Activated CD8-positive, alpha-beta memory T cell treated with anti-CD3 and anti-CD28 coated beads, Interleukin-2, amount 50 U/mL, for 24 hours (primary cell): Measurements from ENCODE around the gene CHIA.

Experiments used
- DNase-seq: peaks from one replicate; pipeline ENCODE4 v3.0.0-alpha.2; 2020; ENCODE audit errors: extremely low read depth

CHIA gene

DNA sequence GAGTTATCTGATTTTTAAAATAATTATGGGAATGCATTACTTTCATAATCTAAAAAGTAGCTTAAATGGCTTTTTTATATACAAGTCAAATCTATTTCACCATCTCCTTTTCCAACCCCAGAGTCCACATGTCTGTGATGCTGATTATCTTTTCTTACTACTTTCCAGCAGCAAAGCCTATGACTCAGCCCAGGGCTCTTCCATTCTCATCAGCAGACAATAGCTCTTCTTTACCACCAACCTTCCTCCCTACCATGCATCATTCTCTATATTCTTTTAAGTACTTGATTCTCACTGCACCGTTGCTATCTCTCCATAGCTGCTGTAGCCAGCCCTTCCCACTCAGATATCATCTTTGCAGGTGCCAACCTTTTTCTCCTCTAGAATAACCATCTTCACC lies 75.6 kb downstream of the CHIA start:
- DNase-seq: no peak

DNA sequence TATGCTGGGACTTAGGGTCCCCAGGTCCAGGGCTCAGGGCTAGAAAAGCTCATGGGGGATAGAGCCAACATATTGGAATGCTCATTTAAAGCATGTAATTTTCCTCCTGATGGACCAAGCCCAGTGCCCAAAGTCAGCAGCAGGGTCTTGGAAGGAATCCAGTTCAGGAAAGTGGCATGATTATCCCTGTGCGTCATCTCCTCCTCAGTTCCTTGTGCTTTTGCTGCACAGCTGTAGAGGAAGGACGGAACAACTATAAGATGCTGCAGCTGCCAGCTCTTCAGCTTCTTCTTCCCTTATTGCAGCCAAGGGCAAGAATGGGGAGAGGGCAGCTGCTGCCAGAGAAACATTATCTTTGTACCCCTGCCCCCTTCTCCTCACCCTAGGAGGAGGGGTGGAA lies 78.5 kb downstream of the CHIA start:
- no peak for DNase-seq

DNA sequence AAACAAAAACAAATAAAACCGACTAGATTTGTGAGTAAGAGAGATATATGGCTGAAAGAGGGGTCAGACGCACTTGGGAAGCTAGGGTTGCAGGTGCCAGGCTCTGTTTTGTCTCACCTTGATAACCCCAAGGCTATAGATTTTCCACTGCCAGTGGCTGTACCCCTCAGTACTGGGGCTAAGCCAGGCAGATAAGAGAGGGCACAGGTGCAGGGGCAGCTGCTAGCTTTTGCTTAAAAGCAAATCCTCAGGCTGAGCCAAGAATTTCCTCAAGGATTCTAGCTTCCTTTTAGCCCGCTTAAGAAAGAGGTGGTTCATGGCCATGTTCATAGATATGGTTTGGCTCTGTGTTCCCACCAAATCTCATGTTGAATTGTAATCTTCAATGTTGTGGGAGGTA lies 79.0 kb downstream of the CHIA start:
- DNase-seq: no peak
